Endothelial cell (in vitro differentiated cells): ENCODE results near the gene SND1. TPM values are rescaled to one million over a fixed set of nuclear protein-coding genes. Genes with fewer than 3 reads are reported as not detected.

ENCODE experiments used
- DNase-seq: peaks from one replicate; pipeline ENCODE4 v3.0.0; 2021; ENCODE audit warnings: low spot score
- H3K27ac Mint-ChIP-seq: one replicate; pipeline ENCODE4 v1.8.0; 2021; ENCODE audit warnings: mixed read lengths, inconsistent platforms; ENCODE audit not compliant: unreplicated experiment
- H3K27me3 Mint-ChIP-seq: one replicate; pipeline ENCODE4 v1.8.0; 2021; ENCODE audit warnings: mild to moderate bottlenecking, moderate library complexity, mixed read lengths, inconsistent platforms; ENCODE audit not compliant: unreplicated experiment
- H3K36me3 Mint-ChIP-seq: one replicate; pipeline ENCODE4 v1.8.0; 2021; ENCODE audit warnings: mild to moderate bottlenecking, low read depth, mixed read lengths, inconsistent platforms; ENCODE audit not compliant: unreplicated experiment
- H3K4me1 Mint-ChIP-seq: one replicate; pipeline ENCODE4 v1.8.0; 2021; ENCODE audit warnings: mild to moderate bottlenecking, mixed read lengths, inconsistent platforms; ENCODE audit not compliant: unreplicated experiment
- H3K4me3 Mint-ChIP-seq: one replicate; pipeline ENCODE4 v1.8.0; 2021; ENCODE audit warnings: mild to moderate bottlenecking, mixed read lengths, inconsistent platforms; ENCODE audit not compliant: unreplicated experiment
- H3K9me3 Mint-ChIP-seq: one replicate; pipeline ENCODE4 v1.8.0; 2021; ENCODE audit warnings: mixed read lengths, inconsistent platforms; ENCODE audit not compliant: unreplicated experiment
- total RNA-seq: library from RNA; stranded (reverse); fragmentation: NEBNext Ultra II Directional; extraction: Animal tissue kit (Norgen Biotek cat#: 25700); gene quantifications from one replicate; pipeline ENCODE4 v1.2.1, GENCODE V29; 2021; ENCODE audit not compliant: unreplicated experiment
- TF ChIP-seq, protein P1 (sequence below): fragments of 200-600 bp; sonication (generic); IDR thresholded peaks from one replicate; pipeline ENCODE4 v1.5.0; 2021; ENCODE audit warnings: antibody characterized with exemption; ENCODE audit not compliant: unreplicated experiment

Gene SND1
- total RNA-seq, 1 donor from 2014 or later, result 375 TPM

GRCh38 chr7:127924874-127925273, 272.9 kb downstream of the SND1 start:
- peaks cover 12% of the 10 kb centered on the region for H3K36me3 Mint-ChIP-seq
- DNase-seq, result no peak
- TF ChIP-seq, protein P1, sequence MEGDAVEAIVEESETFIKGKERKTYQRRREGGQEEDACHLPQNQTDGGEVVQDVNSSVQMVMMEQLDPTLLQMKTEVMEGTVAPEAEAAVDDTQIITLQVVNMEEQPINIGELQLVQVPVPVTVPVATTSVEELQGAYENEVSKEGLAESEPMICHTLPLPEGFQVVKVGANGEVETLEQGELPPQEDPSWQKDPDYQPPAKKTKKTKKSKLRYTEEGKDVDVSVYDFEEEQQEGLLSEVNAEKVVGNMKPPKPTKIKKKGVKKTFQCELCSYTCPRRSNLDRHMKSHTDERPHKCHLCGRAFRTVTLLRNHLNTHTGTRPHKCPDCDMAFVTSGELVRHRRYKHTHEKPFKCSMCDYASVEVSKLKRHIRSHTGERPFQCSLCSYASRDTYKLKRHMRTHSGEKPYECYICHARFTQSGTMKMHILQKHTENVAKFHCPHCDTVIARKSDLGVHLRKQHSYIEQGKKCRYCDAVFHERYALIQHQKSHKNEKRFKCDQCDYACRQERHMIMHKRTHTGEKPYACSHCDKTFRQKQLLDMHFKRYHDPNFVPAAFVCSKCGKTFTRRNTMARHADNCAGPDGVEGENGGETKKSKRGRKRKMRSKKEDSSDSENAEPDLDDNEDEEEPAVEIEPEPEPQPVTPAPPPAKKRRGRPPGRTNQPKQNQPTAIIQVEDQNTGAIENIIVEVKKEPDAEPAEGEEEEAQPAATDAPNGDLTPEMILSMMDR, result no peak

DNA sequence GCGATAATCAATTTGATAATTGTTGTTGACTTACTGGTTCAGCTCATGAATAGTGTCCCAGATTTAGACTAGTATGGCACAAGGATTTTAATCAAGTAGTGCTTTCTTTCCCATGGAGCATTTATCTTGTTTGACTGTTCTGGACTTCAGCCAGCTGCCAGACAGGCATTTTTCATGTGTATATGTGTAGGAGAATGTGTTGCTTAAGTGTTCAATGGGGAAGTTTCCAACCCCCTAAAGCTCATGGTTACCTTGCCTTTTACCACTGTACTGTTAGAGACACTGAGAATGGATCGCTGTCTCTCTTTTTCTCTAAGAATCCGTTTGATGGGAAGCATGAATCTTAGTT, 275.3 kb downstream of the SND1 start:
- H3K36me3 Mint-ChIP-seq, result peaks cover 28% of the 10 kb centered on the region
- H3K27me3 Mint-ChIP-seq, result peaks cover 1% of the 10 kb centered on the region
- DNase-seq, result no peak
- H3K4me3 Mint-ChIP-seq, result no peak overlapping the region
- peaks cover 39% of the 10 kb centered on the region for H3K4me1 Mint-ChIP-seq
- peak overlapping the region; percentile 52 for H3K27ac Mint-ChIP-seq
- no peaks in the 10 kb centered on the region for H3K9me3 Mint-ChIP-seq
- TF ChIP-seq, protein P1, result no peak

More at GRCh38 chr7:127924874-127925273, 272.9 kb downstream of the SND1 start:
- H3K4me3 Mint-ChIP-seq, result no peak overlapping the region
- peaks cover 1% of the 10 kb centered on the region for H3K27me3 Mint-ChIP-seq
- peaks cover 40% of the 10 kb centered on the region for H3K4me1 Mint-ChIP-seq
- H3K9me3 Mint-ChIP-seq, result no peaks in the 10 kb centered on the region
- no peak overlapping the region for H3K27ac Mint-ChIP-seq

GRCh38 chr7:127928222-127928621, 276.2 kb downstream of the SND1 start:
- Mint-ChIP-seq H3K27me3 (peaks cover 1% of the 10 kb centered on the region), H3K27ac (no peak overlapping the region), H3K4me3 (no peak overlapping the region), H3K36me3 (peaks cover 36% of the 10 kb centered on the region), H3K9me3 (no peaks in the 10 kb centered on the region), H3K4me1 (peaks cover 44% of the 10 kb centered on the region)
- no peak for DNase-seq
- TF ChIP-seq, protein P1, result no peak

DNA sequence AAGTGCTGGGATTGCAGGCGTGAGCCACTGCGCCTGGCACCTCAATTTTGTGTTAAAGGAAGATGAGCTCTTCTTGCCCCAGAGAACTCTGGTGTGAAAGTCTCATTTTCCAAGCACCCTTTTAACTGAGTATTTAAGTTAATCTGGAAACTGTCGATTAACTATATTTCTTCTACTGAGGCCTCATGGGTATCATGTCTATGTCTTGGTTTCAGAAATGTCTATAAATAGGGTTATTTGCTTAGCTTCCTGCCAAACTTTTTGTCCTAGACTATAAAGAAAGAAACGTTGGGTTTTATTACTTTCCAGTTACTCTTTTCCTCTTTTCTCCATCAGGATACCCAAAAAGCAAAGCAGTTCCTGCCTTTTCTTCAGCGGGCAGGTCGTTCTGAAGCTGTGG, 276.9 kb downstream of the SND1 start:
- Mint-ChIP-seq H3K9me3 (no peaks in the 10 kb centered on the region), H3K27me3 (peaks cover 4% of the 10 kb centered on the region), H3K36me3 (peaks cover 40% of the 10 kb centered on the region), H3K27ac (peak overlapping the region; percentile 67), H3K4me3 (no peak overlapping the region), H3K4me1 (peaks cover 40% of the 10 kb centered on the region)
- DNase-seq, result no peak
- TF ChIP-seq, protein P1, result no peak

GRCh38 chr7:127930341-127931328, 278.6 kb downstream of the SND1 start:
- Mint-ChIP-seq H3K4me1 (peaks cover 53% of the 10 kb centered on the region), H3K4me3 (peak overlapping the region; percentile 62), H3K27me3 (peaks cover 16% of the 10 kb centered on the region), H3K36me3 (peaks cover 53% of the 10 kb centered on the region), H3K9me3 (no peaks in the 10 kb centered on the region), H3K27ac (peak overlapping the region; percentile 61)
- no peak for DNase-seq
- TF ChIP-seq, protein P1, result no peak
